Measurements from ENCODE around the gene ADGRA1.

Gene ADGRA1

DNA sequence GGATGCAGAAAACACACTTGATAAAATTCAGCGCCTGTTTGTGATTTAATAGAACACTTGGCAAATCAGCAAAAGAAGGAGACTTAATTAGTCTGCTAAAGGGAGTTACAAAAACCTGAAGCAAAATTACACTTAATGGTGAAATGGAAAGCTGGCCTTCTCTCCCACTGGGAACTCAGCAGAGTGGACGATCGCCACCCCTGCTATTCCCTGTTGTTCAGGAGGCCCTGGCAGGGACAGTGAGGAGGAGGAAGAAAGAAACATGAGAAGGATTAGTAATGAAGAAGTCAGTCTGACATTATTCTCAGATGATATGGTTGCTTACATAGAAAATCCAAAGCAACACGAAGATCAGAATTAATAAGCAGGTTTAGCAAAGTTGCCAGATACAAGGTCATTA is 66.7 kb downstream of the ADGRA1 start:
- H3K4me3 Mint-ChIP-seq: no peak overlapping the region
- TF ChIP-seq, protein P1, sequence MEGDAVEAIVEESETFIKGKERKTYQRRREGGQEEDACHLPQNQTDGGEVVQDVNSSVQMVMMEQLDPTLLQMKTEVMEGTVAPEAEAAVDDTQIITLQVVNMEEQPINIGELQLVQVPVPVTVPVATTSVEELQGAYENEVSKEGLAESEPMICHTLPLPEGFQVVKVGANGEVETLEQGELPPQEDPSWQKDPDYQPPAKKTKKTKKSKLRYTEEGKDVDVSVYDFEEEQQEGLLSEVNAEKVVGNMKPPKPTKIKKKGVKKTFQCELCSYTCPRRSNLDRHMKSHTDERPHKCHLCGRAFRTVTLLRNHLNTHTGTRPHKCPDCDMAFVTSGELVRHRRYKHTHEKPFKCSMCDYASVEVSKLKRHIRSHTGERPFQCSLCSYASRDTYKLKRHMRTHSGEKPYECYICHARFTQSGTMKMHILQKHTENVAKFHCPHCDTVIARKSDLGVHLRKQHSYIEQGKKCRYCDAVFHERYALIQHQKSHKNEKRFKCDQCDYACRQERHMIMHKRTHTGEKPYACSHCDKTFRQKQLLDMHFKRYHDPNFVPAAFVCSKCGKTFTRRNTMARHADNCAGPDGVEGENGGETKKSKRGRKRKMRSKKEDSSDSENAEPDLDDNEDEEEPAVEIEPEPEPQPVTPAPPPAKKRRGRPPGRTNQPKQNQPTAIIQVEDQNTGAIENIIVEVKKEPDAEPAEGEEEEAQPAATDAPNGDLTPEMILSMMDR (IDR thresholded peaks at IDR 0.05; ENCODE audit: unreplicated experiment in 3 of 3): no peak
- H3K27ac Mint-ChIP-seq: peak overlapping the region in 2 of 3 experiments; percentile 42 to 52
- H3K27me3 Mint-ChIP-seq (ENCODE audit: low read depth): peaks cover 28% of the 10 kb centered on the region
- peaks cover 4% of the 10 kb centered on the region for H3K9me3 Mint-ChIP-seq
- H3K36me3 Mint-ChIP-seq (ENCODE audit: low read depth): no peaks in the 10 kb centered on the region
- peaks cover 11% of the 10 kb centered on the region for H3K4me1 Mint-ChIP-seq

DNA sequence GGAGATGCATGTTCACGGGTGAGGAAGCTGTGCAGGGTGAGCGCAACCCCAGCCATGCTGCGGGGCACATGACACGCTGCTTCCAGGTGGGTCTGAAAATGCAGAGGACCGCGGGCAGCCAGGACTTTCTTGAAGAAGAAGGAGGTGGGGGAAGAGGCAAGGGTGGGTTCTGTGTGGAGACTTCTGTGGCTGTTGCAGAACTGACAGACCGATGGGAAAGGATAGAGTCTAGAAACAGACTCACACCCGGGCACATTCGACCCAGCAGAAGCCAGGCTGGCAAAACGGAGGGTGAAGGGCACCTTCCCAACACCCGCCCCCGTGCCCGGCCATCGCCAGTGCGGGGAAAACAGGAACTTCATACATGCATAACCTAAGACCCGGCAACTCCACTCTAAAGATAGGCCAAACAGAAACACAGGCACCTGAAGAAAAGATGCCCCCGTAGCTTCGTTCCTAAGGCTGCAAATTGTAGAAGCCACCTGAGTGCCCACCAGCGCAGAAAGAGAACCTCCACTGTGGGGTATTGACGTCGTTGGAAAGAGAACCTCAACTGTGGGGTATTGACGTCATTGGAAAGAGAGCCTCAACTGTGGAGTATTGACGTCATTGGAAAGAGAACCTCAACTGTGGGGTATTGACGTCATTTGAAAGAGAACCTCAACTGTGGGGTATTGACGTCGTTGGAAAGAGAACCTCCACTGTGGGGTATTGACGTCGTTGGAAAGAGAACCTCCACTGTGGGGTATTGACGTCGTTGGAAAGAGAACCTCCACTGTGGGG is 67.5 kb downstream of the ADGRA1 start:
- Mint-ChIP-seq H3K4me3 (peak overlapping the region in 1 of 3 experiments; percentile 21), H3K36me3 (ENCODE audit: low read depth) (no peaks in the 10 kb centered on the region), H3K4me1 (peaks cover 11% of the 10 kb centered on the region), H3K27ac (peak overlapping the region in 2 of 3 experiments; percentile 42 to 52), H3K9me3 (peaks cover 3% of the 10 kb centered on the region), H3K27me3 (ENCODE audit: low read depth) (peaks cover 23% of the 10 kb centered on the region)
- TF ChIP-seq, protein P1 (IDR thresholded peaks at IDR 0.05; ENCODE audit: unreplicated experiment in 3 of 3): no peak

DNA sequence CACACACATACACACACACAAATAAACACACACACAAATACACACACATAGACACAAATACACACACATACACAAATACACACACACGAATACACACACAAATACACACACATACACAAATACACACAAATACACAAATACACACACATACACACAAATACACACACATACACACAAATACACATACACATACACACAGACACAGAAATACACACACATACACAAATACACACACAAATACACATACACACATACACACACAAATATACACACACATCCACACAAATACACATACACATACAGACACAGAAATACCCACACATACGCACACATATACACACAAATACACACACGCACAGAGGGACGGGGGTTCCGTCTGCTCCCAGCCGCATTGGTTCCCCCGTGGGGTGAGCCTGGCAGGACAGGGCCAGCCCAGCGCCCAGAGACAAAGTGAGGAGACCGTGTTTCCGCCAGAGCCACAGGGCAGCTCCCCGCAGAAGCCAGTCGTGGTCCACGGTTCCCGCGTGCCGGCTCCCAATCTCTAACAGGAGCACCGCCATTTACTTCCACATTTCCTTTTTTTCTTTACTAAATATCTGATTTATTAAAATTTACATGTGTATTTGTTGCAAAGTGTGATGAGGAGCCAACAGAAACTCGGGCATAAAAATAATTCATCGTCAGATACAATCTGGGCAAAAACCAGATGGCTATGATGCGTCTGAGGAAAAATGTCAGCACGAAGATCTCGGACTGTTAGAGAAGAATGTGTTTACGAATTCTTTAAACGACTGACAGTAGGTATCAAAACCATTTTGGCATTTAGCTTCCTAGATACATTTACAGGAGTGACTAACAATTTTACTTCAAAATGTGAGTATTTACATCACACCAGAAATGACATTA is 69.2 kb downstream of the ADGRA1 start:
- H3K4me3 Mint-ChIP-seq: peak overlapping the region; percentile 31 to 69 (median 52)
- no peaks in the 10 kb centered on the region for H3K36me3 Mint-ChIP-seq (ENCODE audit: low read depth)
- H3K4me1 Mint-ChIP-seq: peaks cover 11% of the 10 kb centered on the region
- TF ChIP-seq, protein P1 (IDR thresholded peaks at IDR 0.05; ENCODE audit: unreplicated experiment in 3 of 3): no peak
- H3K9me3 Mint-ChIP-seq: peaks cover 3% of the 10 kb centered on the region
- H3K27ac Mint-ChIP-seq: peak overlapping the region in 2 of 3 experiments; percentile 59 to 66
- H3K27me3 Mint-ChIP-seq (ENCODE audit: low read depth): peaks cover 10% of the 10 kb centered on the region

DNA sequence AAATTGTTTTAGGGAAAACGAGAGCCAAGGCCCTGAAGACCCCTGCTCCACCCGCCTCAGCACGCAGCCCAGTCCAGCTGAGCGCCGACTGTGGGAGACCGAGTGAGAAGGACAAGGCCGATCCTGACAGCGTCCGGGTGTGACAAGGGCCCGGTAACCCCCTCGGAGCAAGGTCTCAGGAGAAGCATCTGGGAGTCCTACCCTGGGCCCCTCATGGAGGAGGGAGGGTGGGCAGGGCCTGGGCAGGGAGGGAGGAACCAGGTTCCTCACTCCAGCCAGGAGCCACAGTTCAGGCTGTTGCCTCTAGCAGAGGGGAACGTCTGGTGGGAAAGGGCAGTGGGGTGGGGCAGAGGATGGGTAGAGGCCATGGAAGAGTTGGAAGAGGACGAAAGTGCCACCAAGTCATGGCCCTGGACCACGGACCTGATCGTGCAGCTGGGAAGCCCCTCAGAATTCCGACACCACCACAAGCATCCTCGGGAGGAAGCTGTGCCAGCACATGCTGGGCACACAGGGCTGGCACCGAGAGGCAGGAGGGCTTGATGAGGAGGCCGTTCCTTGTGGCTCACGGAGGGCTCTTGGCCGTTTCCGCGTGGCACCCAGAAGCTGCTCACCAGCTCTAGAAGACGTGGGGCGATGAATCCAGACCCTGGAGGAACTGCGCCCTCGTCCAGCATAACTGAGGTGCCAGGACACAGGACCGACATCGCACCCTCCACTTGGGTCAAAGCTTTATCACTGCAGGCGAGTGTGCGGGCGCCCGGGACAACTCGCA is 70.1 kb downstream of the ADGRA1 start:
- peaks cover 3% of the 10 kb centered on the region for H3K9me3 Mint-ChIP-seq
- H3K4me1 Mint-ChIP-seq: peaks cover 18% of the 10 kb centered on the region
- TF ChIP-seq, protein P1 (IDR thresholded peaks at IDR 0.05; ENCODE audit: unreplicated experiment in 3 of 3): no peak
- H3K36me3 Mint-ChIP-seq (ENCODE audit: low read depth): no peaks in the 10 kb centered on the region
- peak overlapping the region; percentile 31 to 69 (median 52) for H3K4me3 Mint-ChIP-seq
- H3K27ac Mint-ChIP-seq: peak overlapping the region in 2 of 3 experiments; percentile 59 to 66
- H3K27me3 Mint-ChIP-seq (ENCODE audit: low read depth): peaks cover 6% of the 10 kb centered on the region

DNA sequence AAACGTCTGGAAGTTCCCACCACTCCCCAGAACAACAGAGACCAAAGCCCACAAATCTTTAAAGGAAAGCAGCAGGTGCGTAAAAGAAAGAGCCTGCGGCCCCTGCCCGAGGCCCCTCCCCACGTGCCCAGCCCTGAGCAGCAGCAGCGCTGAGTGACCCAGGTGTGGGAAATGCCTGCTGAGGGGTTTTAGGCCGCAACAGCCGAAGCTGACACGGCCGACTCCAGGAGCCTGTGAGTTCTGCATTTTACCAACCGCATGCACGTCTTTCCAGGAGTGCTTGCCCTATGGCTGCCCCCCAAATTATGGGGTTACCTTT is 70.7 kb downstream of the ADGRA1 start:
- Mint-ChIP-seq H3K27ac (no peak overlapping the region), H3K4me1 (peaks cover 20% of the 10 kb centered on the region), H3K27me3 (ENCODE audit: low read depth) (peaks cover 12% of the 10 kb centered on the region), H3K9me3 (peaks cover 3% of the 10 kb centered on the region), H3K4me3 (peak overlapping the region in 2 of 3 experiments; percentile 41 to 63), H3K36me3 (ENCODE audit: low read depth) (no peaks in the 10 kb centered on the region)
- TF ChIP-seq, protein P1 (IDR thresholded peaks at IDR 0.05; ENCODE audit: unreplicated experiment in 3 of 3): no peak
